ENCODE measurements around the gene DTL. TPM values are rescaled to one million over a fixed set of nuclear protein-coding genes. Genes with fewer than 3 reads are reported as not detected.

DTL gene
- total RNA-seq, 1 experiment from 2014 or later = 19.0 TPM

DNA sequence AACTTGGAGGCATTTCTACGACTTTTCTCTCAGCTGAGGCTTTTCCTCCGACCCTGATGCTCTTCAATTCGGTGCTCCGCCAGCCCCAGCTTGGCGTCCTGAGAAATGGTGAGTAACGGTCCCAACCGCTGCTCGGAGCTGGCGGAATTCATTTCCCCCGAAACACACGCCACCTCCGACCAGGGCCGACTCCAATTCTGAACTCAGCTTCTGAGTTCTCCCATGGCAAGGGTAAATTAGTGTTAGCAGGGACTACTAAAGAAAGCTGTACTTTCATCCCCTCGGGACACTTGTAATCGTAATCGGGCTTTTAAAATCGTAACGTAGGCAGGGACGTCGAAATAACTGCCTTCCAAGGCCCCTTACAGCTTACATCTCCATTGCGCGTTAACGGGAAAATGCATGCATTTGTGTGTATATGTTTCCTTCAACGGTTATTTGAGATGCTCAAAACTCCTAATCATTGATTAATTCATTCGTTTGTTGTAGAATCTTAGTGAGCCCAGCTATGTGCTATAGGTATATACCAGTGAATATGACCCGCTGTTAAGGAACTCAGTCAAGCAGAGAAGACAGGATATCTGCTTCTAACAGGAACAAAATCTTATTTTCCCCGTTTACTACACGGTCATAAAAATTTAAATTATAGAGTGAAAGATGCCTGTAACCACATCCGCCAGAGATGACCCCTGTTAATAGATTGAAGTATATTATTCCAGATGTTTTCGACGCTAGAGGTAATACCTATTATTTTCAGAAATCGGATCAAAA lies 472 bp downstream of the DTL start:
- peak; percentile 55 for DNase-seq (ENCODE audit: low spot score)

DNA sequence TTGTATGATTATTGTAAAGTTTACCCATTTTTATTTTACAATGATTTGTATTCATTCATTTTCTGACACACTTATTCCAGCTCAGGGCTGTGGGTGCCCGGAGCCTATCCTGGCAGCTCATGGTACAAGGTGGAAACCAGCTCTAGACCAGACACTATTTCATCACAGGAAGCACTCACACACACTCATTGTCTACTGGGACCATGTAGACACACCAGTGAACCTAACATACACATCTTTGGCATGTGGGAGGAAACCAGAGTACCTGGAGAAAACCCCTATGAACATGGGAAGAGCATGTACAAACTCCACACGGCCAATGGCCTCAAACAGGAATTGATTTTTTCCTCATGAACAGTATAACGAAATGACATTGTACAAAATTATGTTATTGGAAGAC lies 2.4 kb downstream of the DTL start:
- no peak for DNase-seq (ENCODE audit: low spot score)

DNA sequence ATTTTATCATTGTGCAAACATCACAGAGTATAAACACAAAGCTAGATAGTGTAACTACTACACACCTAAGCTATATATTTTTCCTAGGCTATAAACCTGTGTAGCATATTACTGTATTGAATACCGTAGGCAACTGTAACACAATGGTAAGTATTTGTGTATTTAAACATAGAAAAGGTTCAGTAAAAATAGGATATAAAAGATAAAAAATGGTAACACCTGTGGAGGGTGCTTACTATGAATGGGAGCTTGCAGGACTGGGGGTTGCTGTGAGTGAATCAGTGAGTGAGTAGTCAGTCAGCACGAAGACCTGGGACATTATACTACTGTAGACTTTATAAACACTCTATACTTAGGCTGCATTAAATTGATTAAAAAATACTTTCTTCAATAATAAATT lies 4.1 kb downstream of the DTL start:
- DNase-seq (ENCODE audit: low spot score) = no peak

DNA sequence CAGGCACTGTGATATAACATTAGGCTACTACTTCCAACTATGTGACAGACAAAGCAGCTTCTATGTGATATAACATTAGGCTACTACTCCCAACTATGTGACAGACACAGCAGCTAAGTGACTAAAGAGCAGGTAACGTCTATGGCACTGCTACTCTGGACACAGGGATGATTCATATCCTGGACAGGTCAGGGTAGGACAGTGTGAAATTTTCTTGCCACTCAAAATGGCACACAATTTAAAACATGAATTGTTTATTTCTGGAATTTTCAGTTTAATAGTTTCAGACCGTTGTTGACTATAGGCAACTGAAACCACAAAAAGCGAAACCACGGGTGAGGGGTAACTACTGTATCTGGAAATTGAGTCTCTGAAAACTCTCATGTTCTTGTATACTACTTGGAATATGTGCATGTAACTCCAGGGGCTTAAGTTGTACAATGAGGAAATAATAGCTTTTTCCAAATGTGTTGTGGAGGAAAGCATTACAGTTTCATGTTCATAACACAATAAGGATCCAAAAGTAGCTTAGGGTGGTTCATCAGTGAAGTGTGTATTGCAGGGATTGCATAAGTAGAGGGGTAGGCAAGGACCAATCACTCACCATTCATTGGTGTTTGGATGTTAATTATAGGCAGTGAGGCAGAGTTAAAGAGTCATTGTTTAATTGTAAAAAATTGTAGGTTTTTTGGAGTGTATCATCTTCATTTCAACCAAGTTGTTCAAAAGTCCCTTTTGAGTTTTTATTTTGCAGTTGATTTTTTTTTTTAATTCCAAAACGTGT lies 5.3 kb downstream of the DTL start:
- DNase-seq (ENCODE audit: low spot score) = peak; percentile 24

DNA sequence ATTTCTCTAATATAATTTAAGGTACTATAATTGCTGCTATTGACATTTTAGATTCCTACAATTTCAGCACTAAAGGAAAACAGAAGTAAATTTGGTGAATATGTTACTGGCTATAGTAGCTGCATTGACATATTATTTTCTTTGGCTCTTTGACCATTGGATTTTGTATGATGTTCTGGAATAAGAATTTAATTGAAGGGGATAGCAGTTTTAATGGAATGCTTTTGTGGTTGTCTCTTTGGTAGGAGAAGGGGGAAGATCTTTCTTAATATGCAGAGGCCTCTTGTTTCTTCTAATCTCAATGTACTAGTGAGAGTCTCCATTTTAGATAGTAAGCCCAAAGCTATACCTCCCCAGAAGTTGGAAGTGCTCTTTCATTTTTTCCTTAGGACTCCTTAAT lies 6.9 kb downstream of the DTL start:
- no peak for DNase-seq (ENCODE audit: low spot score)

DNA sequence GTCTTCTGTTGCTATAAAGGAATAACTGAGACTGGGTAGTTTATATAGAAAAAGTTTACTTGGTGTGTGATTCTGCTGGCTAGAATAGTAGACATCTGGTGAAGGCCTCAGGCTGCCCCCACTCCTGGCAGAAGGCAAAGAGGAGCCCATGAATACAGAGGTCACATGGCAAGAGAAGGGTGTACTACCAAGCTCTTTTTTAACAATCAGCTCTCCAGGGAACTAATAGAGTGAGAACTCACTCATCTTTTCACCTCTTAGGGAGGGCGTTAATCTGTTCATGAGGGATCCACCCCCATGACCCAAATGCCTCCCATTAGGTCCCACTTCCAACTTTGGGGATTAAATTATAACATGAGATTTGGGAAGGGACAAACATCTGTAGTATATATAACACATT lies 9.3 kb downstream of the DTL start:
- DNase-seq (ENCODE audit: low spot score) = no peak

DNA sequence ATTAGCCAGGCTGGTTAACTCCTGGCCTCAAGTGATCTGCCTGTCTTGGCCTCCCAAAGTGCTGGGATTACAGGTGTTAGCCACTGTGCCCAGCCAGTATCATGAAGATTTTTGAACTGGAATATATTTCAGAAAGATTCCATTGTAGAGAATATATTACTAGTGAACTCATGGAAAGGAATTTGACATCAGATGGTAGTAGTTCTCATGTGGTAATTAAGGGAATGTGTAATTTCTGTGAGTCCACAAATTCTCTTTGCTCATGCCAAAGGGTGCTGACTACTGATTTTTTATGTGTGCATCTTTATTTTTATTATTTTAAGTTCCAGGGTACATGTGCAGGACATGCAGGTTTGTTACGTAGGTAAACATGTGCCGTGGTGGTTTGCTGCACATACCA lies 10.4 kb downstream of the DTL start:
- no peak for DNase-seq (ENCODE audit: low spot score)

DNA sequence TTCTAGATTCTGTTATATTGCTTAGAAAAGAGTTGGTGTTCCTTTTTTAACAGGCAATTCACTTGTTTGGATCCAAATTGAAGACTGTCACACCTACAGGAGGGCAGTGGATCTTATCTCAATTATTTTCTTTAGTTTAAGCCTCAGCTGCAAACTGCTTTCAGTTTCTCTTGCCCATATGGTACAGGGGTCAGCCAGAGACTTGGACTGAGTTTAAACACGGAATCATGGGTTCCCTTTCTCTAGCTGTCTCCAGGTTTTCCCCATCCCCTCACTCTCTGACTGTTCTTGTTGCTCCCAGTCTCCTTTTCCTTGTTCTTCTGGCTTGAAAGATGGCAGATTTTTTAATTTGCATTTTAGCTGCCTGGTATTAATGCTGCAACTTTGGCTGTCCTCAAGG lies 18.4 kb downstream of the DTL start:
- DNase-seq (ENCODE audit: low spot score) = no peak

DNA sequence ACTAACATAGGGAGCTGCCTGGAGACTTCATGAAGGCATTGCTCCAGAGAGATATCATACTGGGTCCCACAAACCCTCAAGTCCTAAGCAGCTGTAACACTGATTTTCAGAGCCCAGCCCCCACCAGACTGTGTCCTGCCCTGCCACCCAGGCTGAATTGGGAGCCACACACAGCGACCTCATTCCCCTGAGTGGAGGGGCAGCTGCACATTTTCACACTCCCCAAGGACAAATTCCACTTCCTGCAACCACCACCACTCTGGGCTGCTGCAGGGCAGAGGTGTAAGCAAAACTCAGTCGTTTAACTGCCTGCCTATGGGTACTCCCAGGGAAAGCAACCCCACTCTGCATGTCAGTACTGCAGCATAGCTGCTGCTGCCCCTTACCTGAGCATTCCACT lies 19.8 kb downstream of the DTL start:
- DNase-seq (ENCODE audit: low spot score) = no peak

DNA sequence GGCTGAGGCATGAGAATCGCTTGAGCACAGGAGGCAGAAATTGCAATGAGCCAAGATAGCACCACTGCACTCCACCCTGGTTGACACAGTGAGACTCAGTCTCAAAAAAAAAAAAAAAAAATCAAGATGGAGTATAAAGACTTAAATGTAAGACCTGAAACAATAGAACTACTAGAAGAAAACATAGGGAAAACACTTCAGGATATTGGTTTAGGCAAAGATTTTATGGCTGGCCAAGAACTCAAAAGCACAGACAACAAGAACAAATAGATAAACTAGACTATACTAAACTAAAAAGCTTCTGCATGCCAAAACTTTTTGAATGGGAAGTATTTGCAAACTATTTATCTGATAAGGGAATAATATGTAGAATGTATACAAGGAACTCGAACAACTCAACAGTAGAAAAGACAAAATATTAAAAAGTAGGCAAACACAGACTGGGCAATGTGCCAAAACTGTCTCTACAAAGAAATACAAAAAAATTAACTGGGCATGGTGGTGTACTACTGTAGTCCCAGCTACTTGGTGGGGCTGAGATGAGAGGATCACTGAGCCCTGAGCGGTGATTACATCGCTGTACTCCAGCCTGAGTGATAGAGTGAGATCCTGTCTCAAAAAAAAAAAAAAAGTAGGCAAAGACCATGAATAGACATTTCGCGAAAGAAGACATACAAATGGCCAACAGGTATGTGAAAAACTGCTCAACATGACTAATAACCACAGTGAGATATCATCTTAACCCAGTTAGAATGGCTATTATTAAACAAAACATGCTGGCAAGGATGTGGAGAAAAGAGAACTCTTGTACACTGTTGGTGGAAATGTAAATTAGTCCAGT lies 25.3 kb downstream of the DTL start:
- peak; percentile 42 for DNase-seq (ENCODE audit: low spot score)

DNA sequence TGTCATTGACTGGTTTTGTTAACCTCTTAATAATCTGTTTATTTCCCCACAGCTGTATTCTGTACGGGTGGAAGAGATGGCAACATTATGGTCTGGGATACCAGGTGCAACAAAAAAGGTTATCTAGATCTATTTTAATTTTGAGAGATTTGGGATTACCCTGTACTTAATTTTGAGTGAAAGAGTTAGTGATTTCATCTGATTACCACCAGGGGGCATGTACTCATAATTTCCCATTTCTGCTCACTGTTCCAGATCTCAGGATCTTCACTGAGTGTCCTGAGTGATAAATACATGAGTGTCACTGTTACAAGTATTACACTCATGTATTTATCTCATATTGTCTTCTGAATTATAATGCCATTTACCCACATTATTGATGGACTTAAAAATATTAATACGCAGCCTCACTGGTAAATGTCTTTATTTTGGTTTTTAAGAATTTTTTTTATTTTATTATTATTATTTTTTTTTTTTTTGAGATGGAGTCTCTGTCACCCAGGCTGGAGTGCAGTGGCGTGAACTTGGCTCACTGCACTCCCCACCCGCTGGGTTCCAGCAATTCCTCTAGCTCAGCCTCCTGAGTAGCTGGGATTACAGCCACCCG lies 27.4 kb downstream of the DTL start:
- DNase-seq (ENCODE audit: low spot score) = peak; percentile 55

DNA sequence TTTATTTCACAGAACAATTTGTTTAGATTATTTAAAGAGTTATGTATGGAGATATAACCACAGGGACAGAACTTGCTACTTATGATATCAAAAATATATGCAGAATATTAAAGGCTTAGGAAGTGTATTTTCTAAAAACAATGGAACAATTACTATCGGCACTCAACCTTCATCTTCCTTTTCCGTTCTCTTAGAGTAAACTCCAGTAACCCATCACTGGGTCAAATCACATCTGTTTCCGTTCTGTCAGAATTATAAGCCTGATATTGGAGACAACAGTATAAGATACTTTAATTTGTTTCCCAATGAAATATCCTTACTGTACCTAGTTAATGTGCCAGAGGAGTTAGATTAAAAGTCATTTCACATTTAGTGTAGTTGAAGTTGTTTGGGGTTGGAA lies 32.2 kb downstream of the DTL start:
- DNase-seq (ENCODE audit: low spot score) = no peak

DNA sequence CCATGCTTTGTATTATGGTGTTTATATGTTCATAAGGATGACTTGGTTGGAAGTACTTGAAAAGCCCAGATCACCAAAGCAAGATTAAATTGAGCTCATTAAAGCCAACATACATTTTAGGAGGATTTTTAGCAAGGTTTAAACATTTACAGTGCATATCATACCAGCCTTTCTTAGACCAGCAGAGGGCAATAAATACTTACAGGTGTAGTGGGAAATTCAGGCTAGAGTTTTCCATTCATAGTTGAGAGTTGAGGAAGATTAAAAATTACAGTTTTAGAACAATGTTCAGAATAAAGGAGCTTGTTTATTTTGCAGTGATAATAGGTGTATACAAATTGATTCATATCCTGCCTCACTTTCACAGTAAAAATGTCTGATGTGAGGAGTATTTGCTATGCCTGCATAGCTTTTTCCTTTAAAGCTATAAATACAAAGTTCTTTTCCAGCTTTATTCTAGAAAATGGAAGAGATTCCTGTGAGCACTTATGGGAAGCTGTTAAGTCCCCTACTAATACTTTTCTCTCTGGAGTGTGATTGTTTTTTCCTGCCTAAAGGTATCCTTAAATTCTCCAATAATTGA lies 35.3 kb downstream of the DTL start:
- DNase-seq (ENCODE audit: low spot score) = peak; percentile 52

DNA sequence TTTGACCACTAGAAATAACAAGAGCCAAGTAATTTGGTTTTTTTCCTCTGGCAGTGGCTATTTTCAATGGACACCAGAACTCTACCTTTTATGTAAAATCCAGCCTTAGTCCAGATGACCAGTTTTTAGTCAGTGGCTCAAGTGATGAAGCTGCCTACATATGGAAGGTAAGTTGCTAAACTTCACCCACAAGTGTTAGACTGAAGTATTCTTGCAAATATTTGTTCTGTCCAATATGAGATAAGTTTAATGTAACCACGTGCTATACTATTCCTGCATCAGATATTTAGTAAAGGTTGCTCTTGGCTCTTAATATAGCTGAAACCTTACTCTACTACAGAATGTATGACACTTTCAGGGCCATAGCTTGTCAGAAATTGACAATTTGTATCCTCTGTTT lies 36.5 kb downstream of the DTL start:
- DNase-seq (ENCODE audit: low spot score) = no peak

DNA sequence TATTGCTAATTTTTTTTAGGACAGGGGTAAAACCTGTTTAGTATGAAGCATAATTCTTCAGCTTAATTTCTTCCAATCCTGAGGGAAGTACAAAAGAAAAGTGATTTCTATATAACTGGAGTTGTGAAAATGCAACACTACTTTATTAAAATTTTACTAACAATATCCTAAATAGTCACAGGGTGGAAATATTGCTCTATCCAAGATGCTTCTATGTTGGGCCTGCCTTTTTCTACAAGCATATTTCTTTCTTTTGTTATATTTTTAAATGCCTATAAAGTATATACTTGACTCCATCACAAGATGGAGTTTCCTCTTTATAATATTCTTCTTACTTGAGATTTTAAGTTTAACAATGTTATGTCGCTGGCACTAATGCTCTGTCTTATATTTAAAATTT lies 37.9 kb downstream of the DTL start:
- DNase-seq (ENCODE audit: low spot score) = no peak

DNA sequence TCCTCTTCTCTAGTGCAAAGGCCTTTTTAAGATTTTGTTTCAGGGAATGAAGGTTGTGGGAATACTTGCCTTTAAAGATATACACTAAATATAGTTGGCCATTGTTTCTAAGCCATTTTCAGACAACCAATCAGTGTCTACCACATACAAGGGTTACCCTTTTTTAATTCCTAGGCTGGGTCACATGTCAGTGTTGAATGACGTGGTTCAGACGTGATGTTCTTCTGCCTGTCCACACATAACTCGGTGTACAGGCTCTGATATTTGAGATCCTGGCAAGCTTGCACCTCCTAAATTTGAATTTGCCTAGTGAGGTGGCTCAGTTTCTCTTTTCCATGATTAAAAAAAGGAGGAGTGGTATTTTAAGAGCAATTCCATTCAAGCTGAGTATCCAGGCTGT lies 38.8 kb downstream of the DTL start:
- no peak for DNase-seq (ENCODE audit: low spot score)

DNA sequence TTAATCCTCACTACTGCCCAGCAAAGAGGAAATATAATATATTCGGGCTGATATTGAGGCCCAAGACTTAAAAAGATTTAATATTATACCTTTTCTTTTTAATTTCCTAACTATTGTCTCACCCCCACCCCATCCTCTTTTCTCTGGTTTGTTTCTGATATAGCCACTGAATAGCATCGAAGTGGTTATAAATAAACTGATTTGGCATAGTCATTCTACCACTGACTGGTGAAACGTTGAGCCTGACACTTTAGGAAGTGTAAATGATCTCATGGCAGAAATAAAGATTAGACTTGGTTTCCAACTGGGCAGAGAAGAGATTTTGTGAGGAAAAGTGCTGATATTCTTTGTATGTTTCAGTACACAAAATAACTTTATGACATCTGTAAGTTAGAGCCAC lies 39.3 kb downstream of the DTL start:
- DNase-seq (ENCODE audit: low spot score) = no peak

DNA sequence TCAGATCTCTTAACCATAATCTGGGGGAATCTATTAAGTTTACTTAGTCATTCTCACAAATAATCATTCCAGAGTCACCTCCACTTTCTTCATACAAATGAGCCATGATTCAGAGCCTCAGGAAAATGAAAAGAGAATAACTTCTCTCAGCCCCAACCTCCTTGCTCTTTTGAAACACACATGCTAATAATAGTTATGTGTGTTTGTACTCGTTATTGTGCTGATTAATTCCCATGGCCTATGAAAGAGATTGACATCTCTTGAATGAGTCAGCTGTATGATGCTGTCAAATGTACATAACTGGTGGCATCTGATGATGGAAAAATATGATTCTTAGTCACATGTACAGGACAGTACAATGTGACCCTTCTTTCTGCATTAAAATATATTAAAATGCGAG lies 41.5 kb downstream of the DTL start:
- DNase-seq (ENCODE audit: low spot score) = no peak

DNA sequence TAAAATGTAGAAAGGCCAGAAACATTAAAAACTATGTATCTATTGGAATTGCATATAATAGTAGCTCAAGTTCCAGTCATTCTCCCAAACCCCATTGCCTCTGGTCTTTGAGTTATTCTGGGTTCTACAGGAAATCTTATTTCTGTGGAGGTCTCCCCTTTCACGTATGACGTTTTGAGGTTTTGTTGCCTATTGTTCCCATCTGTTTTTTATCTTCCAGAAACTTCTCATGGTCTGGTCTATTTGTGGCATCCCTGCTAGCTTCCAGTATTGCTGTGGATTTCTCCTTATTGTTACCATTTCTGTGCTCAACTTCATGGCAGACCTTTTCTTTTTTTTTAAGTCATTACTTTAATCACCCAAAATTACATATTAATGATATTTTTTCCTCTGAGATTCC lies 43.3 kb downstream of the DTL start:
- DNase-seq (ENCODE audit: low spot score) = no peak

DNA sequence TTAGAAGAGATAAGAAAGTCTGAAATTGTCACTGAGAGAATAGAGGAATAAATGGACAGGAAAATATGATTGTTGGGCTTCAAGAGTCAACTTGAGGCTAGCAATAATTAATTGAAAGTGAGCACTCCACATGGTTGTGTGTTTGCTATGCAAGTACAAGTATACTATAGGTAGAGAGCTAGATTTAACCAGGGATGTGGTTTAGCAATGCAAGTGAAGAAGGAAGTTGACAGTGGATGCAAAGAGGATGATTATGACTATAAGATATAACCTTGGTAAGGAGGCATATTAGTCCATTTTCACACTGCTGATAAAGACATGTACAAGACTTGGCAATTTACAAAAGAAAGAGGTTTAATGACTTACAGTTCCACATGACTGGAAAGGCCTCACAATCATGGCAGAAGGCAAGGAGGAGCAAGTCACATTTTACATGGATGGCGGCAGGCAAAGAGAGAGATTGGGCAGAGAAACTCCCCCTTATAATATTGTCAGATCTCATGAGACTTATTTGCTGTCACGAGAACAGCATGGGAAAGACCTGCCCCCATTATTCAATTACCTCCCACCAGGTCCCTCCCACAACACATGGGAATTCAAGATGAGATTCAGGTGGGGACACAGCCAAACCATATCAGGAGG lies 47.3 kb downstream of the DTL start:
- no peak for DNase-seq (ENCODE audit: low spot score)

DNA sequence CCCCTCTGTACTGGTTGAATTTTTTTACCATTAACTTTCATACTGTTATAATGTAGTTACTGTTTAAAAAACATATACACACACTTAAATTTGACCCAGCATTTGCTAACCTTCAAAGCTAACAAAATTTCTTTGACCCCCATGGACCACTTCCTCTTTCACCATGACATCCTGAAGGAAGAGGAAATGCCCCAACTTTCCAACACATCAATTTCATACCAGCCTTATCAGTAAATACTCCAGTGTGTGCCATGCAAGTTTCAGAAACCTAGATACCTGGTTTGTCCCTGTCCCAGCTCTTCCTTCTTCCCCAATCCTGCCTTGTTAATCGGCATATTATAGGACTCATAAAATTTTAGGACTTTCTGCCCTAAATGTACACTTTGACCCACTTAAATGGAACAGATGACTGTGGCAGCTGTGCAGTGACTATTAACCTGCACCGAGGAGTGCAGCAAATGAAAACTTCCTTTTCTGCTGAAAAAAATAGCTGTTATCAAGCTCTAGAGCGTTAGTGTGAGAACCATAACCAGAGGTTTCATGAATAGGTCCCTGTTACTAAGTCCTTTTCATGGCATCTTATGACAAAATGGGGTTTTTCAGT lies 54.1 kb downstream of the DTL start:
- no peak for DNase-seq (ENCODE audit: low spot score)
